ENCODE measurements around the gene GBX1.

GBX1 gene

DNA sequence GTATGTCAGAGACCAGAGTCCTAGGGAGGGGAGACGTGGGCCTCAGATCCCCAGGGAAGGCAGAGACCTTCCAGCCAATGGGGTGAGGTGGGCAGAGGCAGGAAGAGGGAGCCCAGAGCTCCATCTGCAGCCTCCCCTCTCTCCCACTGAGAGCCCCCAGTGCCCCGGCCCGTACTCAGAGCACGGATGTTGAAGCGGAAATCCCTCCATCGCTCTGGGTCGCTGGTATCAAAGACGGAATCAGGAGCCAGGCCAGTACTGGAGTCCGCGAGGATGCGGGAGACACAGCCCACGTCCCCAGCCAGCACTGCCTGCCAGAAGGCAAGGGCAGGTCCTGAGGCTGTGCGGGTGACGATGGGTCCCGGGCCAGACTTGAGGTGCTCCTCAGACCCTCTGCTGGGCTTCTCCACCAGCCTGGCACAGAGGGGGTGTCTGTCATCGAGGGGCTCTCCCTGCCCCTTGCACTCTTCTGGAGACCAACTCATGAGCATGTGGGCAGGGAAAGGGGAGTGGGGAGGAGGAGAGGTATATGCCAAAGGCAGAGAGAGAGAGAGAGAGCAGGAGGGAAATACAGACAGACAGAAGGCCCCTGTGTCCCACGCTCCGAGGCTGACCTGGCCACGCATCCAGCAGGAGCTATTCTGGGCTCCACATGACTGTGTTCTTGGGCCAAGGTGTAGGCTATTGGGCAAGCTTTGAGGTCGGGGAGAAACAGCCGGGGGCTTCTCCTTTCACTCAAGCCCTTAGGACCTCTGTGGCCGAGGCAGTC lies 19.3 kb upstream of the GBX1 start, which contains the start of gene ASB10:
ASB10 (minus strand) TSS at position 611 of the 769 bp plus-strand sequence; CDS start at position 491, 120 bp downstream.
- TF ChIP-seq, protein P1, sequence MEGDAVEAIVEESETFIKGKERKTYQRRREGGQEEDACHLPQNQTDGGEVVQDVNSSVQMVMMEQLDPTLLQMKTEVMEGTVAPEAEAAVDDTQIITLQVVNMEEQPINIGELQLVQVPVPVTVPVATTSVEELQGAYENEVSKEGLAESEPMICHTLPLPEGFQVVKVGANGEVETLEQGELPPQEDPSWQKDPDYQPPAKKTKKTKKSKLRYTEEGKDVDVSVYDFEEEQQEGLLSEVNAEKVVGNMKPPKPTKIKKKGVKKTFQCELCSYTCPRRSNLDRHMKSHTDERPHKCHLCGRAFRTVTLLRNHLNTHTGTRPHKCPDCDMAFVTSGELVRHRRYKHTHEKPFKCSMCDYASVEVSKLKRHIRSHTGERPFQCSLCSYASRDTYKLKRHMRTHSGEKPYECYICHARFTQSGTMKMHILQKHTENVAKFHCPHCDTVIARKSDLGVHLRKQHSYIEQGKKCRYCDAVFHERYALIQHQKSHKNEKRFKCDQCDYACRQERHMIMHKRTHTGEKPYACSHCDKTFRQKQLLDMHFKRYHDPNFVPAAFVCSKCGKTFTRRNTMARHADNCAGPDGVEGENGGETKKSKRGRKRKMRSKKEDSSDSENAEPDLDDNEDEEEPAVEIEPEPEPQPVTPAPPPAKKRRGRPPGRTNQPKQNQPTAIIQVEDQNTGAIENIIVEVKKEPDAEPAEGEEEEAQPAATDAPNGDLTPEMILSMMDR (IDR thresholded peaks at IDR 0.05; ENCODE audit: low read depth, low read length), result no peak
- DNase-seq (ENCODE audit: extremely low read depth, low read depth), result no peak

DNA sequence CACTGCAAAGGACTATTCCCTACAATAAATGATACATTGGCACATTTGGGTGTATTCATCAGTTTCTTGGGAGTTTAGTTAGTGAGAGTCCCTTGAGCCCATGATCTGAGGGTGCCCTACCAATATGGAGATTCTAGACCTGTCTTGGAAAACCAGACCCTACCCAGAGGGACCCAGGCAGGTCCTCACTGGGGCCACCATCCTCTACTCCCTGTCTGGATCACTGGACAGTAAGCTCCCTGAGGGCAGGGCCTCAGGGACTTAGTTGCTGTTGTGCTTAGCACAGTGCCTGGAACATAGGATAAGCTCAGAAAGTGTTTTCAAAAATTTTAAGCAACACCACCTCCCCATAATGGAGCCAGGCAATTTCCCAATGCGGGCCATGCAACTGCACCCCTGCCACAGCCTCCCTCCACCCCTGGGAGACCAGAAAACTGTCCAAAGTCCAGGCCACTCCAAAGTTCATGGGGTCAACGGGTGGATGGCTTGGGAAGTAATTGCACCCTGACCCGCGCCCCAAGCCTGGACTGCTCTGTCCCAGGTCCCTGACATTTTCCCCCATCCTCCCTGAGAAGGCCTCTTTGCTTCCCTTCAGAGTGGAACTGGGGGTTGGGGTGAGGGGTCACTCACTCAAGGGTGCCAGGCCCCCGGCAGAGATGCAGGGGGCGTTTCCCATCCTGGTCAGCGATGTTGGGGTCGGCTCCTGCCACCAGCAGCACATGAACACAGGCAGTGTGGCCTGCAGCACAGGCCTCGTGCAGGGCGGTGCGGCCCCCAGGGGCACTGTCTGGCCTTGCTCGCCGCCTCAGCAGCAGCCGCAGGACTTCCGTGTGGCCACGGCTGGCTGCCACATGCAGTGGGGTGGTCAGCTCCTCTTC lies 18.5 kb upstream of the GBX1 start:
- TF ChIP-seq, protein P1 (IDR thresholded peaks at IDR 0.05; ENCODE audit: low read depth, low read length), result no peak

DNA sequence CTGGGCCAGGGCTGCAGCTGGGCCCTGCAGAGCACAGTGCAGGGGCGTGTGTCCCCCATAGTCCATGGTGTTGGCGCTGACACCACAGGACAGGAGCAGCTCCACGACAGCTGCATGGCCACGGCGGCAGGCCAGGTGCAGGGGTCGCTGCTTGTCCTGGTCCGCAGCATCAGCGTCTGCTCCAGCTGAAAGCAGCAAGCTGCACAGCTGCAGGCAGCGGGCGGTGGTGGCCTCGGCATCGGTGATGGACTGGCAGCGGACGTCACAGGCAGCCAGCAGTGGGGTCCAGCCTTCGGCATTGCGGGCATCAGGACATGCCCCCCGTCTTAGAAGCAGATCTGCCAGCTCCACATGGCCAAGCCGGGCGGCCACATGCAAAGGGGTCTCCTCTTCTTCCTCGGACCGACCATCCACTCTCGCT lies 13.5 kb upstream of the GBX1 start:
- TF ChIP-seq, protein P1 (IDR thresholded peaks at IDR 0.05; ENCODE audit: low read depth, low read length), result no peak
- no peak for DNase-seq (ENCODE audit: extremely low read depth, low read depth)

More for the DNA sequence above, 18.5 kb upstream of the GBX1 start:
- no peak for DNase-seq (ENCODE audit: extremely low read depth, low read depth)

DNA sequence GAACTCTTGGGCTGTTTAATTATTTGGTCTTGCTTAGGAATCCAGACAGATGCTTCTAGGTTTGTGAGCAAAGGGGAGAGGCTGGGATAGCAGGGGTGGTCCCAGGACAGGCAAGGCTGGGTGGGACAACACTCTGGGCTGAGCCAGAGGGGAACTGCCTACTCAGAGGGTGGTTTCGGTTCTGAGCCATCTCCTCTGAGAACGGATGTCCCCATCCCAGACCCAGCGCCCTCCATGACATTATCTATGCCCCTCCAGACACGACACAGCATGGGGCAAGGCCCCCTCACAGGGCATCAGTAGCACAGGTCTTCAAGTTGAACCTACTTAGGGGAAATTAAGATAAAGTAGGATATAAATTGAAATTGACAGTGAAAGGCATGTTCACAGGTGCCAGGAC lies 12.5 kb upstream of the GBX1 start:
- no peak for DNase-seq (ENCODE audit: extremely low read depth, low read depth)
- TF ChIP-seq, protein P1 (IDR thresholded peaks at IDR 0.05; ENCODE audit: low read depth, low read length), result no peak

DNA sequence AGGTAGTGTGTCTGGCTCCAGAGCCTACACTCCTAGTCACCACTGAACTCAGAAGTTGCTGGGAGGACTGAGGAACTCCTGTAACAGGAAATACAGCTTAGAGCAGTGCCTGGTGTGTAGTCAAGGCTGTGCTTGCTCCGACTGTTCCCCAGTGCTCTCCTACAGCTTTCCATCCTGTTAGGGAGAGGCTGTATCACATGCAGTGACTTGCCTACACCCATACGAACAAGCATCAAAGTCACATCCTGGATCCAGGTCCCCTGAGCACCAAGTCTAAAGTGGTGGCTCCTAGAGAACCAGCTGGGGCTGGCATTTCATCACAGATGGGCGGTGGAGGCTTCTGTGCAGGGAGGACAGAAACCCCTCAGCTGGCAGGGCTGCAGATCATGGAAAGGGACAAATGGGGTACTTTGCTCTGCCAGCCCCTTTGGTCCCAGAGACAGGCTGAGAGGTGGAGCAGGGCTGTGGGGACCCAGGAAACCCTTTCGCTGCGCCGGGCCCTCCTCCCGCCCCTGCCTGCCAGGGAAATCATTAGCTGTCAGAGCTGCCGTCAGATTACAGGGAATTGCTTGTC lies 11.9 kb upstream of the GBX1 start:
- TF ChIP-seq, protein P1 (IDR thresholded peaks at IDR 0.05; ENCODE audit: low read depth, low read length), result no peak
- DNase-seq (ENCODE audit: extremely low read depth, low read depth), result no peak

DNA sequence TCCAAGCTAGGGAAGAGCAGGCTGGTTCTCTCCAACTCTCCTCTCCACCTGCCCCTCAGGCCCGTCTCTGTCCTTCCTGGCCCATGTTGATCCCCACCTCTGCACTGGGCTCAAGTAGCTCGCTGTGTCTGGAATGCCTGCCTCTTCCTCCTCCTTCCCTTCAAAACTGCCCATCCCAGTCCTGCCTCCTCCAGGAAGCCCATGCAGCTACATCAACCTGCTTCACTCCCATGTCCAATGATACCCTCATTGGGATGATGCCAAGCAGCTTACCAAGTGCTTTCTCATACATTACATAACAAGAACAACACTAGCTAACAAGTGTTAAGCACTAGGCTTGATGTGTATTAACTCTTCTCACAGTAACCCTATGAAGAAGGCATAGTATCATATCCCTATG lies 11.3 kb upstream of the GBX1 start:
- DNase-seq (ENCODE audit: extremely low read depth, low read depth), result no peak
- TF ChIP-seq, protein P1 (IDR thresholded peaks at IDR 0.05; ENCODE audit: low read depth, low read length), result no peak

Data from AG09319 (cell line).